GM19025 (cell line): ENCODE data around the gene SSC4D.
"Not testable (repeated sequence)": the region's sequence is repeated elsewhere in the genome, so short reads cannot be mapped to it uniquely, and the experiment has no call there.

ENCODE experiments used
- ATAC-seq: cut with Tn5 transposase; IDR thresholded peaks from one replicate; pipeline ENCODE4 v1.9.1; 2021; ENCODE audit warnings: mild to moderate bottlenecking, low read depth, moderate library complexity; ENCODE audit not compliant: unreplicated experiment

Gene SSC4D

DNA sequence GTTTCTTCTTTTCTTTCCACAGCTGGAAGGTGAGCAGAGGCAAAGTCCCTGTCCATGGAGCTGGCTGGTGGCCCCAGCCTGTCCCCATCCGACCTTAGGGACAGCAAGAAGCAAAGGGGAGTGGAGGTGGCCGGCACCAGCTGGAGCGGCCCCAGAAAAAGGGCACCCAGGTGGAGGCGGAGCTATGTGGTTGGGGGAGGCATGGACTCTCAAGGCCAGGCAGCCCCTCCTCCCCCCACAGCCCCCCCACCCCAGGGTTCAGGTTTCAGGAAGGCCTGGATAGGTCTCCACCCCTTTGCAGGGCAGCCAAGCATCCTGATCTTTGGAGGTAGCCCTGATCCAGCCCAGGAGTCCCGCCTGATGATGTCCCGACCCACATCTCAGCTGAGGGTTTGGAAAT lies at the start of gene SSC4D:
Gene SSC4D (minus strand): TSS at position 161 of the 400 bp plus-strand sequence. CDS start 5,258 bp downstream, outside the sequence.
- no peak for ATAC-seq

- not testable (repeated sequence) for ATAC-seq
These were observed 49.0 kb upstream of the SSC4D start for GRCh38 chr7:76458504-76458903.

GRCh38 chr7:76457017-76457416 lies 47.5 kb upstream of the SSC4D start:
- ATAC-seq, result not testable (repeated sequence)

DNA sequence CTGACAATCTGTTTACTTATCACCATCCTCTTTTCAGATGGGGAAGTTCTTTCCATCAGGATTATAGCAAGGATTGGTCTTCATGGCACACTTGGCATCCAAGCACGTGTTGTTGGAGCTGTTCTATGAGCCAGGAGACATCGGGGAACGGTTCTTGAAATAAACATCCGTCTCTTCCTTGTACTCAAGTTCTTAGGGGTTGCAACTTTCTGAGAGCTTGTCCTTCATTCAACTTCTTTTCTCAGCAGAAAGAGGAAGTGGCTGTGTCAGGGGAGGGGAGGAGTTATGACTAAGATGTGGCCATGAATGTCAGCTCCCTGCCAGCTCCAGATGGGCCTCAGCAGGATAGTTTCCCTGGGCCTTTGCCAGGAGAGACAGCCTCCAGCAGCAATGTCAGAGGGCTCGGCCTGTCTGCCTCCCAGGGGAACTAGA lies 36.1 kb upstream of the SSC4D start:
- ATAC-seq, result peak; percentile 72

DNA sequence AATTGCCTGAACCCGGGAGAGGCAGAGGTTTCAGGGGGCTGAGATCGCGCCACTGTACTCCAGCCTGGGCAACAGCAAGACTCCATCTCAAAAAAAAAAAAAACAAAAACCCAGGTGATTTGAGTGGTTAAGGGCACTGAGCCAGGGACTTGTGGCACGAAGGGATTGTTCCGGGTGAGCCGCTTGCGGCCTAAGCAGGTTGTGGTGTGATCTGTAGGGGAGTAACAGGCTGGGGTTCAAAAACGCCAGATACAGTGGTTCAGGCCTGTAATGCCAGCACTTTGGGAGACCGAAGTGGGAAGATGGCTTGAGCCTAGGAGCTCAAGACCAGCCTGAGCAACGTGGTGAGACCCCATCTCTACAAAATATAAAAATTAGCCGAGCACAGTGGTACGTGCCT lies 34.3 kb upstream of the SSC4D start:
- ATAC-seq, result not testable (repeated sequence)

- not testable (repeated sequence) for ATAC-seq
These were observed 33.4 kb upstream of the SSC4D start for GRCh38 chr7:76442664-76443446.

DNA sequence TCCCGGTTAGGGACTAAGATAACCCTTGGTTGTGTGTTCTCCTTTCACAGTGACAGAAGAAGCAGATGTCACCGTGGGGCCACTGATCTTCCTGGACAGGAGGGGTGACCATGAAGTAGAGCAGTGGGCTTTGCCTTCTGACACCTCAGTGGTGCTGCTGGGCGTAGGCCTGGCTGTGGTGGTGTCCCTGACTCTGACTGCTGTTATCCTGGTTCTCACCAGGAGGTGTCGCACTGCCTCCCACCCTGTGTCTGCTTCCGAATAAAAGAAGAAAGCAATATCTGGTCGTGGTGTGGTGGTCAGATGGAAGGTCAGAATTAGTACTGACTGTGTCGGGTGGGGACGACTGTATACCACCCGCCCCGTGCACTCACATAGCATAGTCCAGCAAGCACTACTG lies 32.3 kb upstream of the SSC4D start:
- ATAC-seq, result not testable (repeated sequence)

- not testable (repeated sequence) for ATAC-seq
These were observed 30.9 kb upstream of the SSC4D start for GRCh38 chr7:76440404-76440803.

GRCh38 chr7:76439120-76439888 lies 29.8 kb upstream of the SSC4D start:
- ATAC-seq, result not testable (repeated sequence)

- ATAC-seq, result peak; percentile 70
These were observed 28.4 kb upstream of the SSC4D start for GRCh38 chr7:76437873-76438272.

DNA sequence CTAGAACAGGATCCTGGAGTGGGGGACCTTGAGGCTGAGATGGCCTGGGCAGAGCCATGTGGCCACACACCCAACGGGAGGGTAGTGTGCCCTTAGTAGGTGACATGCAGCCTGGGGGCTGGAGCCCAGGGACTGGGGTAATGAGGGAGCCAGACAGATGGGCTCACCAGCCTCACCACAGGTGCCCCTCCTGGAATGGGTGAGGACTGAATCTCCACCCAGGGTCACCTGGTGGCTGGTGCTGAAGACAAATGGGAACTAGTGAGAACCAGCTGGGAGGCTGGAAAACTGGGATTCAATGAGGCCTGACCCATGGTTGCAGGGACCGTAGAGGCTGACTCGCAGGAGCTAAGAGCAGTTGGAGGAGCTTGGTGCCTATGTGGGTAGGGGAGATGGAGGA lies 21.3 kb upstream of the SSC4D start:
- no peak for ATAC-seq

- ATAC-seq, result no peak
These were observed 20.7 kb upstream of the SSC4D start for GRCh38 chr7:76430211-76430610.

DNA sequence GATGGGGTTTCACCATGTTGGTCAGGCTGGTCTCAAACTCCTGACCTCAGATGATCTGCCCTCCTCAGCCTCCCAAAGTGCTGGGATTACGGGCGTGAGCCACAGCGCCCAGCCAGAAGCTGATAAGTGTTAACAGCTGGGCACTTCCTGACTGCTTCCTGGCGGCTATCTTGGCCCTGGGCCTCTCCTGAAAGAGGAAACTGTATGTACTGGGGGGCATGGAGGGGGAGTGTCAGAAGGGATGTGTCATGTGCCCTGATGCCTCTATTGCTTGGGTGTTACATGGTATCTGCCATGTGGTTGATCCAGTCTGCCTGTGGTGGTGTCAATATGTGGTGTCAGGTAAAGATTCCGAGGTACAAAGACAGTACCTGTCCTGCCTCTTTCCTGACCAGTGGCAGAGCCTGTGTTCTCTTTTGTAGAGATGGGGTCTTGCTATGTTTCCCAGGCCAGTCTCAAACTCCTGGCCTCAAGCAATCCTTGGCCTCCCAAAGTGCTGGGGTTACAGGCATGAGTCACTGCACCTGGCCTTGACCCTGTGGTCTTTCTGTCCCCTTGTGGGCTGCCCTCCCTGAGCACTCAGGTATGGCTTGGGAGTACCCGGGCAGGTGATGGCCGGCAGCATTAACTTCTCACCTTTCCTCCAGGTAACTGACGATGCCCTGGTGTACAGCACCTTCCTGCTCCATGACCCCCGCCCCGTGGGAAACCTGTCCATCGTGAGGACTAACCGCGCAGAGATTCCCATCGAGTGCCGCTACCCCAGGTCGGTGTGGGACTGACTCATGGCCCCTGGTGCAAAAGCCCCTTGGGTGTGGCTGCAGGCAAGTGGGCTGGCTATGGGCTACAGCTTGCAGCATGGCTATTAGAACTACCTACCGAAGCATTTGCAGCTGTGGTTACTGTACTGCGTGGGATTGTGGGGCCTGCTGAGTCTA lies 19.6 kb upstream of the SSC4D start:
- ATAC-seq, result no peak

- ATAC-seq, result no peak
These were observed 18.8 kb upstream of the SSC4D start for GRCh38 chr7:76428149-76428823.

GRCh38 chr7:76427635-76428034 lies 18.1 kb upstream of the SSC4D start:
- no peak for ATAC-seq

DNA sequence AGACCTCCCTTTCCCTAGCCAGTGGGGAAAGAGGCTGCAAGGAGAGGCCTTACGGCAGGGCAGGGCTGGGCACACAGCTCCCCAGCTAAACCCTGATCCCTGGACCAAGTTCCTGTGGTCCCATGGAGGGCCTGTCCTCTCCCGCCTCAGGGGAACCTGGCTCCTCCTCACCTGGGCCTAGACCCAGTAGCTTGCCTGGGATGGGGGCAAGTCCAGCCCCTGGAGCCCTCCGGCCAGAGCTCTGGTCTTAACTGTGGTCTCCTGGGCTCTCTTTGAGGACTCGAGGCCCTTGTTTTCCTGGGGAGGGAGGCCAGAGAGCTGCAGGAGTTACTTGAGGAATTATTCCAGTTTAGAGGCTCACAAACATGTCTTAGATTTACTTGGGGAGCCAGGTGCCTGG lies 16.7 kb upstream of the SSC4D start:
- ATAC-seq, result no peak

DNA sequence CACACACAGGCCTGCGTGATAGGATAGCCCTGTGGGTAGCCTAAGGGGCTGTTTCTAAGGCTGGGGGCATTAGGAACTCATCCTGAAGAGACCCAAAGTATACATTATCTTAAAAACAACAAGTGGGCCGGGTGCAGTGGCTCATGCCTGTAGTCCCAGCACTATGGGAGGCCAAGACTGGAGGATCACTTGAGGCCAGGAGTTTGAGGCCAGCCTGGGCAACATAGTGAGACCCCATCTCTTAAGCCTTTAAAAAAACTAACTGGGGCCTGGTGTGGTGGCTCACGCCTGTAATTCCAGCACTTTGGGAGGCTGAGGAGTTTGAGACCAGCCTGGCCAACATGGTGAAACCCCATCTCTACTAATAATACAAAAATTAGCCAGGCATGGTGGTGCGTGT lies 16.1 kb upstream of the SSC4D start:
- ATAC-seq, result not testable (repeated sequence)

- no peak for ATAC-seq
These were observed 15.7 kb upstream of the SSC4D start for GRCh38 chr7:76425156-76425555.

- peak; percentile 75 for ATAC-seq
These were observed 15.1 kb upstream of the SSC4D start, which contains the start of gene ZP3 for GRCh38 chr7:76424413-76425111. TSS of gene ZP3 (plus strand) at chr7:76424950. CDS start at chr7:76424965, 15 bp downstream.
